ENCODE results near the gene TUBB6. TPM values are rescaled to one million over a fixed set of nuclear protein-coding genes. Genes with fewer than 3 reads are reported as not detected.

The TUBB6 gene
- total RNA-seq, 1 experiment from 2014 or later = 149 TPM

GRCh38 chr18:12333506-12334290, 25.7 kb downstream of the TUBB6 start:
- no TSS peak for BruUV-seq (replicated peaks)
- peak in 1 of 2 experiments; percentile 34 for DNase-seq
- POLR2A ChIA-PET = interaction anchor here (0.7 kb wide), 1 partner anchor 74 kb away, joined by 3 read pairs; the partner anchor contains the start of gene PRELID3A
- Histone ChIP-seq H3K9me3 (no peaks in the 10 kb centered on the region), H3K36me3 (ENCODE audit: control insufficient read depth, insufficient read depth, low read length) (no peaks in the 10 kb centered on the region; the same call in 1 of the 2 replicates), H3K27me3 (replicated peaks; ENCODE audit: control insufficient read depth, insufficient read depth, low read length) (no peaks in the 10 kb centered on the region), H3K4me1 (peaks cover 43% of the 10 kb centered on the region), H3K4me3 (ENCODE audit: low read depth, low read length) (no peak overlapping the region)
- no peak overlapping the region for H3K4me3 Mint-ChIP-seq (ENCODE audit: unreplicated experiment)
- H3K27ac Mint-ChIP-seq (ENCODE audit: unreplicated experiment) = no peak overlapping the region
- peaks cover 37% of the 10 kb centered on the region for H3K4me1 Mint-ChIP-seq (ENCODE audit: low read depth, unreplicated experiment)
- CTCF ChIA-PET = no interaction called here
- H3K27me3 Mint-ChIP-seq (ENCODE audit: insufficient read depth, unreplicated experiment) = no peaks in the 10 kb centered on the region
- no peak for TF ChIP-seq CTCF (IDR thresholded peaks at IDR 0.05; ENCODE audit: insufficient read depth in 1 of 2, low read depth in 1 of 2, low read length in 1 of 2, severe bottlenecking in 1 of 2, unreplicated experiment in 1 of 2)
- no peaks in the 10 kb centered on the region for H3K9me3 Mint-ChIP-seq (ENCODE audit: unreplicated experiment)
- peaks cover 65% of the 10 kb centered on the region for H3K36me3 Mint-ChIP-seq (ENCODE audit: insufficient read depth, unreplicated experiment)
- intact Hi-C loops (cut with micrococcal nuclease; ENCODE audit: unreplicated experiment) = no loop called here

GRCh38 chr18:12334366-12334808, 26.3 kb downstream of the TUBB6 start:
- ChIA-PET CTCF (interaction anchor here (0.7 kb wide), 1 partner anchor 136 kb away, joined by 4 read pairs; no protein-coding TSS in a partner anchor), POLR2A (interaction anchor here (1.3 kb wide), 1 partner anchor 43 kb away, joined by 3 read pairs; the partner anchor contains the start of gene AFG3L2)
- no peaks in the 10 kb centered on the region for H3K9me3 Mint-ChIP-seq (ENCODE audit: unreplicated experiment)
- DNase-seq = no peak
- no peaks in the 10 kb centered on the region for H3K27me3 Mint-ChIP-seq (ENCODE audit: insufficient read depth, unreplicated experiment)
- peaks cover 37% of the 10 kb centered on the region for H3K4me1 Mint-ChIP-seq (ENCODE audit: low read depth, unreplicated experiment)
- Histone ChIP-seq H3K27me3 (replicated peaks; ENCODE audit: control insufficient read depth, insufficient read depth, low read length) (no peaks in the 10 kb centered on the region), H3K4me1 (peaks cover 46% of the 10 kb centered on the region), H3K36me3 (ENCODE audit: control insufficient read depth, insufficient read depth, low read length) (no peaks in the 10 kb centered on the region; the same call in 1 of the 2 replicates), H3K4me3 (ENCODE audit: low read depth, low read length) (no peak overlapping the region), H3K9me3 (no peaks in the 10 kb centered on the region)
- H3K36me3 Mint-ChIP-seq (ENCODE audit: insufficient read depth, unreplicated experiment) = peaks cover 62% of the 10 kb centered on the region
- no TSS peak for BruUV-seq (replicated peaks)
- H3K27ac Mint-ChIP-seq (ENCODE audit: unreplicated experiment) = no peak overlapping the region
- TF ChIP-seq CTCF (IDR thresholded peaks at IDR 0.05; ENCODE audit: insufficient read depth in 1 of 2, low read depth in 1 of 2, low read length in 1 of 2, severe bottlenecking in 1 of 2, unreplicated experiment in 1 of 2) = no peak
- intact Hi-C loops (cut with micrococcal nuclease; ENCODE audit: unreplicated experiment) = no loop called here
- H3K4me3 Mint-ChIP-seq (ENCODE audit: unreplicated experiment) = no peak overlapping the region

- H3K9me3 ChIP-seq = no peaks in the 10 kb centered on the region
- Mint-ChIP-seq H3K4me3 (ENCODE audit: unreplicated experiment) (no peak overlapping the region), H3K27me3 (ENCODE audit: insufficient read depth, unreplicated experiment) (no peaks in the 10 kb centered on the region), H3K27ac (ENCODE audit: unreplicated experiment) (no peak overlapping the region), H3K36me3 (ENCODE audit: insufficient read depth, unreplicated experiment) (peaks cover 58% of the 10 kb centered on the region), H3K4me1 (ENCODE audit: low read depth, unreplicated experiment) (peaks cover 37% of the 10 kb centered on the region), H3K9me3 (ENCODE audit: unreplicated experiment) (no peaks in the 10 kb centered on the region)
- peaks cover 46% of the 10 kb centered on the region for H3K4me1 ChIP-seq
- no peaks in the 10 kb centered on the region for H3K27me3 ChIP-seq (replicated peaks; ENCODE audit: control insufficient read depth, insufficient read depth, low read length)
- POLR2A ChIA-PET = interaction anchor here (1.3 kb wide), 1 partner anchor 42 kb away, joined by 3 read pairs; the partner anchor contains the start of gene AFG3L2
- intact Hi-C loops (cut with micrococcal nuclease; ENCODE audit: unreplicated experiment) = no loop called here
- CTCF ChIA-PET = interaction anchor here (0.6 to 0.7 kb wide), 2 partner anchors 14 to 136 kb away, joined by 3 to 4 read pairs; no protein-coding TSS in a partner anchor
- TF ChIP-seq CTCF (IDR thresholded peaks at IDR 0.05; ENCODE audit: insufficient read depth in 1 of 2, low read depth in 1 of 2, low read length in 1 of 2, severe bottlenecking in 1 of 2, unreplicated experiment in 1 of 2) = no peak
- no TSS peak for BruUV-seq (replicated peaks)
- H3K4me3 ChIP-seq (ENCODE audit: low read depth, low read length) = no peak overlapping the region
- no peaks in the 10 kb centered on the region; the same call in 1 of the 2 replicates for H3K36me3 ChIP-seq (ENCODE audit: control insufficient read depth, insufficient read depth, low read length)
- DNase-seq = no peak
Observed at GRCh38 chr18:12334863-12335262, 26.8 kb downstream of the TUBB6 start.
